Keratinocyte (primary cell): Measurements from ENCODE around the gene CNDP2. TPM values are rescaled to one million over a fixed set of nuclear protein-coding genes. Genes with fewer than 3 reads are reported as not detected.

Experiments
- DNase-seq: peaks from one replicate; pipeline ENCODE4 v3.0.0-alpha.2; 2011; ENCODE audit warnings: low read depth, missing footprints, low spot score
- FAIRE-seq: peaks from 2 replicates; lab custom pipeline; 2011; peaks lifted over from hg19 to GRCh38; lab: Jason Lieb, UNC
- H2AFZ ChIP-seq: 2 replicates; pipeline ENCODE4 v1.6.0; 2012; ENCODE audit warnings: low read length, control low read depth, inconsistent platforms; ENCODE audit not compliant: control insufficient read depth
- H3K27ac ChIP-seq: 2 replicates; pipeline ENCODE4 v1.5.1; 2011; ENCODE audit warnings: low read length; ENCODE audit not compliant: control insufficient read depth, insufficient read depth
- H3K27me3 ChIP-seq: 3 replicates; pipeline ENCODE4 v1.6.0; 2011; ENCODE audit warnings: low read length; ENCODE audit not compliant: control insufficient read depth, insufficient read depth; ENCODE audit errors: extremely low read depth
- H3K36me3 ChIP-seq, 2 experiments: 2 replicates in 1 of 2; 3 replicates in 1 of 2; pipeline ENCODE4 v1.5.1; 2011; ENCODE audit warnings: low read length in 2 of 2, mild to moderate bottlenecking in 1 of 2; ENCODE audit not compliant: control insufficient read depth in 2 of 2, insufficient read depth in 2 of 2; ENCODE audit errors: extremely low read depth in 1 of 2
- H3K4me1 ChIP-seq: 3 replicates; pipeline ENCODE4 v1.5.1; 2011; ENCODE audit warnings: low read length; ENCODE audit not compliant: control insufficient read depth, insufficient read depth; ENCODE audit errors: extremely low read depth
- H3K4me2 ChIP-seq: 3 replicates; pipeline ENCODE4 v1.6.0; 2011; ENCODE audit warnings: low read depth, low read length; ENCODE audit not compliant: control insufficient read depth, insufficient read depth; ENCODE audit errors: extremely low read depth
- H3K4me3 ChIP-seq, 3 experiments: fragments of 200-600 bp in 1 of 3; sonication (generic) in 1 of 3; 2 replicates in 2 of 3; 3 replicates in 1 of 3; pipeline ENCODE4 v1.5.1; 2011 to 2016; ENCODE audit warnings: low read length in 3 of 3, mild to moderate bottlenecking in 3 of 3, control low read depth in 2 of 3, inconsistent platforms in 1 of 3, low read depth in 1 of 3, mixed read lengths in 1 of 3, mixed run types in 1 of 3, moderate library complexity in 1 of 3; ENCODE audit not compliant: control insufficient read depth in 2 of 3, insufficient read depth in 2 of 3; ENCODE audit errors: extremely low read depth in 1 of 3
- H3K79me2 ChIP-seq: 2 replicates; pipeline ENCODE4 v1.6.0; 2012; ENCODE audit warnings: low read length; ENCODE audit not compliant: control insufficient read depth, insufficient read depth
- H3K9ac ChIP-seq: 3 replicates; pipeline ENCODE4 v1.6.0; 2011; ENCODE audit warnings: low read length; ENCODE audit not compliant: control insufficient read depth, insufficient read depth; ENCODE audit errors: extremely low read depth
- H3K9me1 ChIP-seq: 3 replicates; pipeline ENCODE4 v1.6.0; 2011; ENCODE audit warnings: low read length; ENCODE audit not compliant: control insufficient read depth, insufficient read depth; ENCODE audit errors: extremely low read depth
- H3K9me3 ChIP-seq: 2 replicates; pipeline ENCODE4 v1.5.1; 2012; ENCODE audit warnings: low read depth, low read length; ENCODE audit not compliant: control insufficient read depth
- H4K20me1 ChIP-seq: 3 replicates; pipeline ENCODE4 v1.6.0; 2011; ENCODE audit warnings: low read length; ENCODE audit not compliant: control insufficient read depth, insufficient read depth; ENCODE audit errors: extremely low read depth
- EZH2 ChIP-seq: IDR thresholded peaks from one replicate; pipeline ENCODE4 v1.6.1; 2012; ENCODE audit warnings: inconsistent platforms, mild to moderate bottlenecking, low read length, moderate library complexity
- dilution Hi-C: fragments of 300-500 bp; cut with MboI; formaldehyde crosslinking; loops from one replicate; pipeline ENCODE4 v1.7.0; 2020; ENCODE audit warnings: low sequenced_read_pairs; ENCODE audit not compliant: extremely low pct_ligation_motif_present
- polyA plus RNA-seq, 5 experiments: library from polyadenylated mRNA; depleted of rRNA in 3 of 5; stranded (reverse) in 3 of 5; stranded (forward) in 1 of 5; unstranded in 1 of 5; fragments of >200 nt; gene quantifications; 1 replicate in 1 of 5; 2 replicates in 3 of 5; 3 replicates in 1 of 5; pipeline versions ENCODE4 v1.2.1 to v1.2.3, GENCODE V29; 2011 to 2012; ENCODE audit warnings: missing spikeins in 2 of 5, low read depth in 1 of 5, low replicate concordance in 1 of 5
- TF ChIP-seq, protein P1 (sequence below), 3 experiments: IDR thresholded peaks in 1 of 3; conservative IDR thresholded peaks in 1 of 3; optimal IDR thresholded peaks in 1 of 3; 2 replicates in 2 of 3; 3 replicates in 1 of 3; pipeline versions ENCODE3 to v1.5.1; 2011; ENCODE audit warnings: low read length in 3 of 3, mild to moderate bottlenecking in 3 of 3, moderate library complexity in 2 of 3, control low read depth in 1 of 3, inconsistent platforms in 1 of 3; ENCODE audit not compliant: insufficient read depth in 2 of 3; ENCODE audit errors: extremely low read depth in 1 of 3

CNDP2 gene
- polyA plus RNA-seq, 1 donor (not counting 4 experiments of a cell fraction or from before 2014, with no cell fraction given) = 126 TPM

DNA sequence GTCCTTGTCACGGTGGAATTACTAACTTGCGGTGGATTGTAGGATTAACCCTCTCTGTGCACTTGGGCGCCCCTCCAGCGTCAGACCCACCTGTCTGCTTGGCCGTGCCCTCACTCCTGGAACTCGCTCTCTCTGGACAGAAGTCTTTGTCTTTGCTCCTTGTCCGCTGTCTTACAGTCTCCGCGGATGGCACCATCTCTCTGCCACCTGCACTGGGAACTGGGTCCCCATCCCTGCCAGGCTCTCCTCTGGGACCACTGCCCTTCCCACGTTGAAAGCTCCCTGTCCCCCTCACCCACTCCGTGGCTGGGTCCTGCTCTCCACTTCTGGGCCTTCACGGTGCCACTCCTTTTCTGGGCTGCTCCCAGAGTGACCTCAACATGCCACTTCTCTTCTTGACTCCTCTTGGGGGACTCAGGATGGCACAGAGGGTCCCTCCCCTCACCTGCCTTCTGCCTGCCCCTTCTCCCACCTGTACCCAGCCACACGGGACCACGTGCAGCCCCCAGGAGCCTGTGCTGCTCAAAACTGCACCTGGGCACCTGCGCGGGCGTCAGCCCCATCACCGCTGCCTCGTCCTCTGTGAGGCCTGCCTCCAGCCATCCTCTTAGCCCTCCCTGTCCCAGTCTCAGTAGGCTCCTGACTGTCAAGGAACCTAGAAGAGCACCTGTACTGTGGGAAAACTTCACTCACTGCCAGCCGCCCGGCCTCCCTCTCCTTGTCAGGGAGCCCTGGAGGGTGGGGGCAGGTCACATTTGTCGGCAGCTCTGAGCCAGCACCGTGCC is 11.1 kb downstream of the CNDP2 start:
- Histone ChIP-seq H2AFZ (no peak overlapping the region), H3K9me1 (no peaks in the 10 kb centered on the region), H3K79me2 (peaks cover 23% of the 10 kb centered on the region), H3K36me3 (peaks cover 45 to 47% of the 10 kb centered on the region in 2 experiments), H3K4me2 (no peak overlapping the region), H3K4me1 (no peaks in the 10 kb centered on the region), H3K27me3 (no peaks in the 10 kb centered on the region), H3K4me3 (no peak overlapping the region), H3K9ac (no peak overlapping the region), H4K20me1 (no peaks in the 10 kb centered on the region), H3K9me3 (no peaks in the 10 kb centered on the region), H3K27ac (no peak overlapping the region)
- dilution Hi-C loops = no loop called here
- DNase-seq (no peak), FAIRE-seq (no peak)
- TF ChIP-seq, protein P1, sequence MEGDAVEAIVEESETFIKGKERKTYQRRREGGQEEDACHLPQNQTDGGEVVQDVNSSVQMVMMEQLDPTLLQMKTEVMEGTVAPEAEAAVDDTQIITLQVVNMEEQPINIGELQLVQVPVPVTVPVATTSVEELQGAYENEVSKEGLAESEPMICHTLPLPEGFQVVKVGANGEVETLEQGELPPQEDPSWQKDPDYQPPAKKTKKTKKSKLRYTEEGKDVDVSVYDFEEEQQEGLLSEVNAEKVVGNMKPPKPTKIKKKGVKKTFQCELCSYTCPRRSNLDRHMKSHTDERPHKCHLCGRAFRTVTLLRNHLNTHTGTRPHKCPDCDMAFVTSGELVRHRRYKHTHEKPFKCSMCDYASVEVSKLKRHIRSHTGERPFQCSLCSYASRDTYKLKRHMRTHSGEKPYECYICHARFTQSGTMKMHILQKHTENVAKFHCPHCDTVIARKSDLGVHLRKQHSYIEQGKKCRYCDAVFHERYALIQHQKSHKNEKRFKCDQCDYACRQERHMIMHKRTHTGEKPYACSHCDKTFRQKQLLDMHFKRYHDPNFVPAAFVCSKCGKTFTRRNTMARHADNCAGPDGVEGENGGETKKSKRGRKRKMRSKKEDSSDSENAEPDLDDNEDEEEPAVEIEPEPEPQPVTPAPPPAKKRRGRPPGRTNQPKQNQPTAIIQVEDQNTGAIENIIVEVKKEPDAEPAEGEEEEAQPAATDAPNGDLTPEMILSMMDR (optimal IDR thresholded peaks at IDR 0.05 in 1 of 3, IDR thresholded peaks at IDR 0.05 in 1 of 3, conservative IDR thresholded peaks at IDR 0.05 in 1 of 3; ENCODE audit: extremely low read depth in 1 of 3, insufficient read depth in 2 of 3, low read length in 3 of 3) = no peak
- no peak for TF ChIP-seq EZH2

DNA sequence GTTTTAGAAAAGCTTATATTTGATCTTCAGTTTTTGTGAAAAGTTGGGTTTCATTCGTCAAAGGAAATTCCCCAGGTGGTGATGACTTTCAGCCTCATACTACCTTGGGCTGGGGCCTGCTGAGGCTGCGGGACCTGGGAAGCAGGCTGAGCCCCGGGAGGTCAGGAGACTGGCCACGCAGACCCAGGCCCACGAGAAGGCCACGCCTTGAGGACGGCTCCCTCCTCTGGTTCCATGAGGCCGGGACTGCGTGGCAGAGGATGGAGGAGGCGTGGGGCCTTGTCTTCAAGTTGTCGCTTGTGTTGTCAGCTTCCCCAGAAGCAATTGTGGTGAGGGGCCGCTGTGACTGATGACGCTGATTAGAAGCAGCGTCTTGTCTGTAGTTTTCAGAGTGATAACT is 11.8 kb downstream of the CNDP2 start:
- Histone ChIP-seq H3K9ac (no peak overlapping the region), H3K36me3 (peaks cover 41 to 51% of the 10 kb centered on the region in 2 experiments), H3K27me3 (no peaks in the 10 kb centered on the region), H3K9me1 (no peaks in the 10 kb centered on the region), H2AFZ (no peak overlapping the region), H3K4me2 (no peak overlapping the region), H3K4me1 (no peaks in the 10 kb centered on the region), H3K79me2 (peaks cover 22% of the 10 kb centered on the region), H3K4me3 (no peak overlapping the region), H4K20me1 (no peaks in the 10 kb centered on the region), H3K27ac (no peak overlapping the region), H3K9me3 (no peaks in the 10 kb centered on the region)
- dilution Hi-C loops = no loop called here
- DNase-seq (no peak), FAIRE-seq (no peak)
- TF ChIP-seq, protein P1 (optimal IDR thresholded peaks at IDR 0.05 in 1 of 3, IDR thresholded peaks at IDR 0.05 in 1 of 3, conservative IDR thresholded peaks at IDR 0.05 in 1 of 3; ENCODE audit: extremely low read depth in 1 of 3, insufficient read depth in 2 of 3, low read length in 3 of 3) = no peak
- TF ChIP-seq EZH2 = no peak
